KMS-11 (cell line): ENCODE data around the gene SF3A2.

Experiments
- H2AFZ ChIP-seq: fragments of 200-600 bp; sonication (generic); 2 replicates; pipeline ENCODE4 v1.6.1; 2016; ENCODE audit warnings: antibody characterized with exemption, mixed run types, low read depth
- H3K27ac ChIP-seq: fragments of 200-600 bp; sonication (generic); 2 replicates; pipeline ENCODE4 v1.6.1; 2016; ENCODE audit warnings: mild to moderate bottlenecking, mixed run types
- H3K27me3 ChIP-seq: fragments of 200-600 bp; sonication (generic); 2 replicates; pipeline ENCODE4 v1.6.1; 2017; ENCODE audit warnings: mild to moderate bottlenecking, low read depth, mixed run types, moderate library complexity; ENCODE audit not compliant: insufficient read depth
- H3K36me3 ChIP-seq: fragments of 200-600 bp; sonication (generic); 2 replicates; pipeline ENCODE4 v1.6.1; 2017; ENCODE audit warnings: mild to moderate bottlenecking, mixed run types; ENCODE audit not compliant: insufficient read depth
- H3K4me1 ChIP-seq: fragments of 200-600 bp; sonication (generic); 2 replicates; pipeline ENCODE4 v1.6.1; 2016; ENCODE audit warnings: mild to moderate bottlenecking, low read depth, mixed run types; ENCODE audit not compliant: poor library complexity, severe bottlenecking
- H3K4me2 ChIP-seq: fragments of 200-600 bp; sonication (generic); 2 replicates; pipeline ENCODE4 v1.7.0; 2016; ENCODE audit warnings: mild to moderate bottlenecking, mixed run types
- H3K4me3 ChIP-seq: fragments of 200-600 bp; sonication (generic); IDR thresholded peaks from 2 replicates; pipeline ENCODE4 v1.6.1; 2017; ENCODE audit warnings: low read depth, low read length, mixed read lengths; ENCODE audit not compliant: insufficient read depth
- H3K79me2 ChIP-seq: fragments of 200-600 bp; sonication (generic); 2 replicates; pipeline ENCODE4 v1.6.1; 2016; ENCODE audit warnings: low read depth, mixed run types; ENCODE audit not compliant: insufficient read depth
- H3K9ac ChIP-seq: fragments of 200-600 bp; sonication (generic); 2 replicates; pipeline ENCODE4 v1.6.1; 2016; ENCODE audit warnings: mild to moderate bottlenecking, mixed run types
- H4K20me1 ChIP-seq: fragments of 200-600 bp; sonication (generic); 2 replicates; pipeline ENCODE4 v1.6.1; 2016; ENCODE audit warnings: mild to moderate bottlenecking, mixed run types; ENCODE audit not compliant: insufficient read depth
- CTCF ChIP-seq: fragments of 200-600 bp; sonication (generic); conservative IDR thresholded peaks from 2 replicates; pipeline ENCODE4 v1.6.1; 2017; ENCODE audit warnings: low read depth, mild to moderate bottlenecking, antibody characterized with exemption, low read length, moderate library complexity, mixed read lengths

The SF3A2 gene

GRCh38 chr19:2232286-2233151, 4.1 kb upstream of the SF3A2 start:
- H3K4me1 ChIP-seq: peaks cover 37% of the 10 kb centered on the region
- no peak overlapping the region for H3K4me3 ChIP-seq
- no peak overlapping the region for H2AFZ ChIP-seq
- no peak for TF ChIP-seq CTCF
- H4K20me1 ChIP-seq: no peaks in the 10 kb centered on the region
- no peaks in the 10 kb centered on the region for H3K27me3 ChIP-seq
- peaks cover 42% of the 10 kb centered on the region for H3K79me2 ChIP-seq
- H3K4me2 ChIP-seq: no peak overlapping the region
- H3K9ac ChIP-seq: no peak overlapping the region
- H3K27ac ChIP-seq: no peak overlapping the region
- H3K36me3 ChIP-seq: peaks cover 7% of the 10 kb centered on the region; the same call in 1 of the 2 replicates

GRCh38 chr19:2233601-2234280, 2.9 kb upstream of the SF3A2 start:
- Histone ChIP-seq H3K4me1 (peaks cover 39% of the 10 kb centered on the region), H2AFZ (no peak overlapping the region), H4K20me1 (no peaks in the 10 kb centered on the region), H3K36me3 (peaks cover 7% of the 10 kb centered on the region; the same call in 1 of the 2 replicates), H3K27ac (no peak overlapping the region), H3K4me2 (no peak overlapping the region; the same call in 1 of the 2 replicates), H3K27me3 (no peaks in the 10 kb centered on the region), H3K79me2 (peaks cover 54% of the 10 kb centered on the region), H3K4me3 (no peak overlapping the region), H3K9ac (no peak overlapping the region)
- no peak for TF ChIP-seq CTCF

GRCh38 chr19:2234996-2235380, 1.6 kb upstream of the SF3A2 start:
- Histone ChIP-seq H2AFZ (no peak overlapping the region), H3K4me2 (peak overlapping the region; percentile 68), H3K79me2 (peaks cover 67% of the 10 kb centered on the region), H3K4me3 (no peak overlapping the region), H3K9ac (peak overlapping the region; percentile 88), H3K27me3 (no peaks in the 10 kb centered on the region), H3K36me3 (peaks cover 7% of the 10 kb centered on the region; the same call in 1 of the 2 replicates), H3K27ac (peak overlapping the region; percentile 78), H4K20me1 (peaks cover 7% of the 10 kb centered on the region), H3K4me1 (peaks cover 50% of the 10 kb centered on the region)
- no peak for TF ChIP-seq CTCF

- Histone ChIP-seq H3K36me3 (peaks cover 3% of the 10 kb centered on the region; the same call in 1 of the 2 replicates), H3K4me3 (no peak overlapping the region), H3K27me3 (no peaks in the 10 kb centered on the region), H3K27ac (peak overlapping the region; percentile 78), H3K4me1 (peaks cover 56% of the 10 kb centered on the region), H3K79me2 (peaks cover 72% of the 10 kb centered on the region), H2AFZ (peak overlapping the region; percentile 18; the same call in 1 of the 2 replicates), H3K9ac (peak overlapping the region; percentile 88), H4K20me1 (peaks cover 13% of the 10 kb centered on the region), H3K4me2 (peak overlapping the region; percentile 68)
- TF ChIP-seq CTCF: no peak
Observed at GRCh38 chr19:2235381-2236063, 1.1 kb upstream of the SF3A2 start.
